K562 (cell line): ENCODE measurements around the gene DDX23. TPM values are rescaled to one million over a fixed set of nuclear protein-coding genes. Genes with fewer than 3 reads are reported as not detected.

Source experiments
- ATAC-seq: fragments of 200-7000 bp; cut with Tn5 transposase; 3 replicates; pipeline ENCODE4 v1.9.1; 2020; ENCODE audit warnings: moderate library complexity
- BruUV-seq: library from RNA; stranded (reverse); fragments of 400-500 nt; replicated peaks from 2 replicates; lab custom pipeline; 2021; lab: Mats Ljungman, UMichigan
- CTCF ChIA-PET: fragments of 300-600 bp; formaldehyde crosslinking; extraction: SDS; loops from one replicate; lab custom pipeline; 2021; ENCODE audit warnings: low intra/inter-chr PET ratio; lab: Yijun Ruan, JAX
- POLR2A ChIA-PET: fragments of 300-600, 350-650 bp; sonication (Branson Sonifier 250); formaldehyde crosslinking; extraction: SDS; loops from one replicate; lab custom pipeline; 2021; ENCODE audit warnings: antibody characterized with exemption, inconsistent platforms; lab: Yijun Ruan, JAX
- DNase-seq, 4 experiments: peaks; one replicate each; pipeline versions ENCODE4 v3.0.0 to v3.0.0-alpha.2; 2011 to 2018; ENCODE audit warnings: low spot score in 3 of 4, mixed read lengths in 3 of 4; ENCODE audit errors: extremely low read depth in 1 of 4
- FAIRE-seq: peaks from 2 replicates; lab custom pipeline; 2011; peaks lifted over from hg19 to GRCh38; lab: Jason Lieb, UNC
- H2AFZ ChIP-seq: 2 replicates; pipeline ENCODE4 v1.6.0; 2011; ENCODE audit warnings: low read depth, low read length, control low read depth, inconsistent platforms
- H3K27ac ChIP-seq: fragments of 200-600 bp; 3 replicates; pipeline ENCODE4 v1.8.0; 2011; ENCODE audit warnings: low read depth, mild to moderate bottlenecking, control low read depth, inconsistent platforms, low read length, moderate library complexity, mixed read lengths; ENCODE audit errors: extremely low read depth
- H3K27me3 ChIP-seq, 2 experiments: fragments of 300-600 bp in 1 of 2; 2 replicates in 1 of 2; 3 replicates in 1 of 2; pipeline versions ENCODE4 v1.6.0 to v1.8.0; 2011; ENCODE audit warnings: inconsistent platforms in 2 of 2, low read length in 2 of 2, mild to moderate bottlenecking in 1 of 2, mixed read lengths in 1 of 2, moderate library complexity in 1 of 2; ENCODE audit not compliant: control insufficient read depth in 2 of 2, insufficient read depth in 2 of 2
- H3K36me3 ChIP-seq: fragments of 300-600 bp; 3 replicates; pipeline ENCODE4 v1.8.0; 2011; ENCODE audit warnings: mild to moderate bottlenecking, low read length, inconsistent platforms; ENCODE audit not compliant: control insufficient read depth, insufficient read depth
- H3K4me1 ChIP-seq, 2 experiments: fragments of 200-600 bp in 1 of 2; replicated peaks in 1 of 2; 2 replicates in 1 of 2; 3 replicates in 1 of 2; pipeline versions ENCODE4 v1.5.1 to v1.8.0; 2011; ENCODE audit warnings: inconsistent platforms in 2 of 2, low read length in 2 of 2, mild to moderate bottlenecking in 1 of 2, mixed read lengths in 1 of 2, moderate library complexity in 1 of 2; ENCODE audit not compliant: control insufficient read depth in 2 of 2, insufficient read depth in 2 of 2
- H3K4me2 ChIP-seq: 2 replicates; pipeline ENCODE4 v1.6.1; 2011; ENCODE audit warnings: low read length, control low read depth, inconsistent platforms, mixed read lengths; ENCODE audit not compliant: insufficient read depth
- H3K4me3 ChIP-seq: fragments of 200-600 bp; sonication (generic), shearing (Covaris generic); 2 replicates; pipeline ENCODE4 v1.5.1; 2016; ENCODE audit warnings: control low read depth, inconsistent platforms
- H3K79me2 ChIP-seq: fragments of 200-600 bp; 3 replicates; pipeline ENCODE4 v1.8.0; 2011; ENCODE audit warnings: low read length, inconsistent platforms; ENCODE audit not compliant: control insufficient read depth, insufficient read depth
- H3K9ac ChIP-seq, 2 experiments: 2 replicates each; pipeline versions ENCODE4 v1.6.0 to v1.6.1; 2011; ENCODE audit warnings: low read depth in 2 of 2, low read length in 2 of 2, control low read depth in 1 of 2, inconsistent platforms in 1 of 2, mild to moderate bottlenecking in 1 of 2, mixed read lengths in 1 of 2; ENCODE audit not compliant: insufficient read depth in 1 of 2
- H3K9me1 ChIP-seq: one replicate; pipeline ENCODE4 v1.6.0; 2011; ENCODE audit warnings: inconsistent platforms, mild to moderate bottlenecking, low read length, moderate library complexity; ENCODE audit not compliant: control insufficient read depth, insufficient read depth
- H3K9me3 ChIP-seq: replicated peaks from 2 replicates; pipeline ENCODE4 v1.5.1; 2011; ENCODE audit warnings: low read depth, low read length, inconsistent platforms; ENCODE audit not compliant: control insufficient read depth, insufficient read depth
- H4K20me1 ChIP-seq: replicated peaks from 2 replicates; pipeline ENCODE4 v1.6.1; 2011; ENCODE audit warnings: low read length, inconsistent platforms, mixed read lengths; ENCODE audit not compliant: control insufficient read depth, insufficient read depth
- C11orf30 ChIP-seq: fragments of 450-650 bp; IDR thresholded peaks from 2 replicates; pipeline ENCODE4 v1.6.1; 2016; ENCODE audit warnings: low read depth, mild to moderate bottlenecking
- WGBS: fragments of 100-300 bp; shearing (Covaris generic); methylation state at CpG from one replicate; pipeline ENCODE4 v1.1.6; 2016; ENCODE audit warnings: low coverage, mixed read lengths; ENCODE audit not compliant: insufficient coverage; ENCODE audit errors: missing lambda C conversion rate; 5-methylcytosine and 5-hydroxymethylcytosine counted together
- in situ Hi-C: fragments of 300-500 bp; cut with MboI; formaldehyde crosslinking; loops from 4 replicates; pipeline ENCODE4 v1.15.0; 2018; ENCODE audit warnings: inconsistent platforms, mixed read lengths
- intact Hi-C: fragments of 100-400 bp; cut with micrococcal nuclease; formaldehyde crosslinking; loops from 2 replicates; pipeline ENCODE4 v1.14.2; 2022
- polyA plus RNA-seq, 8 experiments: library from polyadenylated mRNA; depleted of rRNA in 4 of 8; stranded (reverse) in 5 of 8; unstranded in 3 of 8; fragments of >200 nt; fragmentation: Nextera tagmentation in 2 of 8; fragmentation: Illumina TruSeq in 1 of 8; extraction: Ambion mirVana in 2 of 8; extraction: Trizol in 1 of 8; gene quantifications; 2 replicates each; pipeline versions ENCODE4 v1.2.1 to v1.2.3, GENCODE V29; 2011 to 2014; ENCODE audit warnings: inconsistent platforms in 1 of 8, missing spikeins in 1 of 8
- total RNA-seq, 7 experiments: library from RNA; depleted of rRNA in 6 of 7; stranded (reverse); fragments of >200 nt in 6 of 7; fragmentation: Illumina TruSeq in 2 of 7; extraction: Trizol in 2 of 7; gene quantifications; 2 replicates each; pipeline versions ENCODE4 v1.2.1 to v1.2.3, GENCODE V29; 2011 to 2021; ENCODE audit warnings: low replicate concordance in 1 of 7
- TF ChIP-seq, protein P1 (sequence below), 2 experiments: fragments of 450-650 bp in 1 of 2; sonication (generic) in 1 of 2; formaldehyde crosslinking in 1 of 2; IDR thresholded peaks in 1 of 2; conservative IDR thresholded peaks in 1 of 2; 2 replicates each; pipeline versions ENCODE4 v1.6.1 to v1.8.1; 2016 to 2023; ENCODE audit warnings: mild to moderate bottlenecking in 2 of 2, moderate library complexity in 2 of 2, inconsistent platforms in 1 of 2, missing genetic modification reagents in 1 of 2

Gene DDX23
- total and polyA plus RNA-seq, 9 of the 15 experiments (the other 6 are each of a cell fraction or from before 2014, with no cell fraction given) = 32.4 to 138 (median 104) TPM

- CTCF ChIA-PET = interaction anchor here (0.7 kb wide), 1 partner anchor 33 kb away, joined by 3 read pairs; no protein-coding TSS in a partner anchor
- no peak for FAIRE-seq
- Histone ChIP-seq H3K79me2 (peaks cover 5% of the 10 kb centered on the region; the same call in 2 of the 3 replicates), H3K9ac (0 out of 4 replicates have a peak overlapping the region, but pooled peaks of 1 of the 2 experiments have one; percentile 13), H3K9me1 (no peaks in the 10 kb centered on the region), H3K36me3 (no peaks in the 10 kb centered on the region), H3K27ac (no peak overlapping the region), H2AFZ (no peak overlapping the region), H3K4me1 (peaks cover 0 to 3% of the 10 kb centered on the region in 2 experiments; a peak in 3 of 5 replicates), H3K4me2 (no peak overlapping the region; the same call in 1 of the 2 replicates), H3K27me3 (peaks cover 5 to 16% of the 10 kb centered on the region in 2 experiments; a peak in 3 of 5 replicates), H3K9me3 (no peaks in the 10 kb centered on the region), H4K20me1 (no peaks in the 10 kb centered on the region), H3K4me3 (no peak overlapping the region)
- TF ChIP-seq C11orf30 = no peak
- TF ChIP-seq, protein P1, sequence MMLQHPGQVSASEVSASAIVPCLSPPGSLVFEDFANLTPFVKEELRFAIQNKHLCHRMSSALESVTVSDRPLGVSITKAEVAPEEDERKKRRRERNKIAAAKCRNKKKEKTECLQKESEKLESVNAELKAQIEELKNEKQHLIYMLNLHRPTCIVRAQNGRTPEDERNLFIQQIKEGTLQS (IDR thresholded peaks at IDR 0.05) = 0 out of 2 replicates have a peak, but pooled peaks have one; percentile 31
- TF ChIP-seq, protein P1 (CRISPR knock-in tag; conservative IDR thresholded peaks at IDR 0.05) = no peak
- intact Hi-C loops (no loop called here), in situ Hi-C loops (no loop called here)
- no peak for DNase-seq
- no peak for ATAC-seq
- no TSS peak for BruUV-seq
- POLR2A ChIA-PET = interaction anchor here (0.6 kb wide), 1 partner anchor 679 kb away, joined by 3 read pairs; no protein-coding TSS in a partner anchor
- whole genome bisulfite sequencing = 7% methylated on average over 9 of the region's 13 CpGs
Observed at GRCh38 chr12:48857278-48857994, 5.5 kb upstream of the DDX23 start.
